ENCODE data around the gene EDAR. TPM values are rescaled to one million over a fixed set of nuclear protein-coding genes. Genes with fewer than 3 reads are reported as not detected.

EDAR gene
- total and polyA plus RNA-seq, 2 donors (not counting 1 experiment from before 2014, with no cell fraction given): not detected

DNA sequence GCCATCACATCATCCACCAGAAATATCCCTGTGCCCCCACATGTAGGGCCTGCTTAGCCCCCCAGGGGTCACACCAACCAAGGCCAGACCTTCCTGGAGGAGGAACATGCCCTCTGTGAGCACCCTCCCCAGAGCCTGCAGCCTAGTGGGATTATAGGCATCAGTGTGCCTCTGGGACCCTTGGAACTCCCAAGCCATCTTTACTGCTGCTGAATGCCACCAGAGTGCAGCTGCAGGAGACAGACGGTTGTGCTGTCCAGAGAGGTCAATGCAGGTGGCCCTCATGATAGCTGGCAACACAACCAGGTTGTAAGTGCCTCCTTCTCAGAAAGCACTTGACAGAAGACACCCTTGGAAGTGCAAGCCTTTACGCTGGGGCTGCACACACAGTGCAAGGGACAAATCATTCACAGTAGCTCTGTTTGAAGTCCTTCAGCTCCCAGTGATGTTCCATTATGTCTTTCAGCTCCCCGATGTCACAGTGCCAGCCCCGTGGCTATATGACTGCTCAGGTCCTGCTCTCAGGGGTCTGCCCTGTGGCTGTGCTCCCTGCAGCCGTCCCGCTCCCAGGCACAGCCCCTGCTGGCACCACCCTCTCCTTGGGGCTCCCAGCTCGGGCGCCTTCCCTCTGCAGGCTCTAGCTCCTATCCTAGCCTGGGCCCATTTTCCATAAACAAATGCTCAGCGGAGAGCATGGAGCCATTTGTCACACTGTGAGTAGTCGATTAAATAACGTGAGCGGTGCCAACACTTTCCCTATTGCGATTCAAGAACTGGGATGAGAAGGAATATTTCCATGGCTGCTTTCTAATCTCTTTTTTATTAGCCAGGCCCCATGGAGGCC is 65.1 kb downstream of the EDAR start:
- Histone ChIP-seq H3K4me1 (ENCODE audit: control insufficient read depth, extremely low read depth, insufficient read depth, low read length) (no peaks in the 10 kb centered on the region), H2AFZ (ENCODE audit: low read length) (no peak overlapping the region), H3K9me3 (ENCODE audit: control insufficient read depth, insufficient read depth, low read depth, low read length) (no peaks in the 10 kb centered on the region), H3K27me3 (ENCODE audit: control insufficient read depth, insufficient read depth, low read length) (peaks cover 20% of the 10 kb centered on the region), H3K79me2 (ENCODE audit: control insufficient read depth, insufficient read depth, low read length) (no peaks in the 10 kb centered on the region), H4K20me1 (ENCODE audit: control insufficient read depth, extremely low read depth, insufficient read depth, low read length) (no peaks in the 10 kb centered on the region), H3K27ac (ENCODE audit: insufficient read depth, low read length) (no peak overlapping the region), H3K9ac (ENCODE audit: insufficient read depth, low read length) (no peak overlapping the region), H3K4me3 (replicated peaks in 1 of 4; ENCODE audit: control extremely low read depth in 1 of 4, insufficient read depth in 1 of 4, low read depth in 3 of 4, low read length in 4 of 4) (no peak overlapping the region), H3K36me3 (ENCODE audit: control insufficient read depth, insufficient read depth, low read length) (no peaks in the 10 kb centered on the region), H3K4me2 (ENCODE audit: extremely low read depth, insufficient read depth, low read length) (no peak overlapping the region)
- no peak for TF ChIP-seq CTCF (conservative IDR thresholded peaks at IDR 0.05 in 1 of 2, IDR thresholded peaks at IDR 0.05 in 1 of 2; ENCODE audit: low read depth in 1 of 2, low read length in 2 of 2)
- TF ChIP-seq EZH2 (IDR thresholded peaks at IDR 0.05; ENCODE audit: low read length, missing control alignments): no peak
- no peak for DNase-seq (ENCODE audit: low read depth in 2 of 2)

- Histone ChIP-seq H3K9ac (ENCODE audit: insufficient read depth, low read length) (no peak overlapping the region), H3K4me1 (ENCODE audit: control insufficient read depth, extremely low read depth, insufficient read depth, low read length) (no peaks in the 10 kb centered on the region), H3K9me3 (ENCODE audit: control insufficient read depth, insufficient read depth, low read depth, low read length) (no peaks in the 10 kb centered on the region), H3K4me2 (ENCODE audit: extremely low read depth, insufficient read depth, low read length) (no peak overlapping the region), H3K79me2 (ENCODE audit: control insufficient read depth, insufficient read depth, low read length) (no peaks in the 10 kb centered on the region), H3K36me3 (ENCODE audit: control insufficient read depth, insufficient read depth, low read length) (no peaks in the 10 kb centered on the region), H3K27me3 (ENCODE audit: control insufficient read depth, insufficient read depth, low read length) (peaks cover 24% of the 10 kb centered on the region), H4K20me1 (ENCODE audit: control insufficient read depth, extremely low read depth, insufficient read depth, low read length) (no peaks in the 10 kb centered on the region), H3K27ac (ENCODE audit: insufficient read depth, low read length) (no peak overlapping the region), H2AFZ (ENCODE audit: low read length) (no peak overlapping the region), H3K4me3 (replicated peaks in 1 of 4; ENCODE audit: control extremely low read depth in 1 of 4, insufficient read depth in 1 of 4, low read depth in 3 of 4, low read length in 4 of 4) (no peak overlapping the region)
- DNase-seq (ENCODE audit: low read depth in 2 of 2): no peak
- TF ChIP-seq CTCF (conservative IDR thresholded peaks at IDR 0.05 in 1 of 2, IDR thresholded peaks at IDR 0.05 in 1 of 2; ENCODE audit: low read depth in 1 of 2, low read length in 2 of 2): no peak
- TF ChIP-seq EZH2 (IDR thresholded peaks at IDR 0.05; ENCODE audit: low read length, missing control alignments): no peak
Observed at GRCh38 chr2:108923019-108923700, 65.9 kb downstream of the EDAR start.

DNA sequence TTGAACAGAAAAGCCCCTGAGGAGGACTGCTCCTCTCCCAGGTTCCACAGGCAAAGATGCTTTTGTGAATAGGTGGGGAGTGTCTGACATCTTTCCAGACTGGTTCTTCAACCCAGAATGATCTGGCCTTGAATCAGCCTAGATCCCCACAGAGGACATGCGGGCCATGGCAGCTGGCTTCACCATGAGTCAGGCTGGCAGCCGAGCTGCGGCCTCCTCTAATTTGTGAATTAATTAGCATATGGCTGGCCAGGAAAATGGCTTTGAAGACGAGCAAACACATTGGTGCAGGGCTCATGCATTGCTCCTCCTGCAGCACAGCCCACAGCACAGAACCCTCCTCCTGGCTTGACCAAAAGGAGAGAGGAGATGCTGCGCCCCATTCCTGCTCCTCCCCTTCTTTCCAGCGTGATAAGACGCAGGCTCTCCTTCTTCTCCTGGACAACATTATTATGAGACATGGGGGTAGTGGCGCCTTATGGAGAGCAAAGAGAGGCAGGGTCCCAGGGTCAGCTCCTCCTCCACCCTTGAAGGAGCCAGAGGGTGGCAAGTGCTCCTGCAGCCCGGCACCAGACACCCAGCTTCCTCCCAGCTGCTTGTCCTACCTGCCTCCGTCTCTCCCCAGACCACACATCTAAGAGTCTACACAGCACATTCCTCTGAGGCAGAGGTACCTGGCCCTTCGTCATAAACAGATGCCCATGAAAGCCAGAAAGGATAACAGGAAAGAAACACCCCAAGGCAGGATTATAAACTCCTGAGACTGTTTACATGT is 66.7 kb downstream of the EDAR start:
- H3K4me3 ChIP-seq (replicated peaks in 1 of 4; ENCODE audit: control extremely low read depth in 1 of 4, insufficient read depth in 1 of 4, low read depth in 3 of 4, low read length in 4 of 4): no peak overlapping the region
- no peak overlapping the region for H3K4me2 ChIP-seq (ENCODE audit: extremely low read depth, insufficient read depth, low read length)
- H3K4me1 ChIP-seq (ENCODE audit: control insufficient read depth, extremely low read depth, insufficient read depth, low read length): no peaks in the 10 kb centered on the region
- no peaks in the 10 kb centered on the region for H4K20me1 ChIP-seq (ENCODE audit: control insufficient read depth, extremely low read depth, insufficient read depth, low read length)
- TF ChIP-seq EZH2 (IDR thresholded peaks at IDR 0.05; ENCODE audit: low read length, missing control alignments): no peak
- TF ChIP-seq CTCF (conservative IDR thresholded peaks at IDR 0.05 in 1 of 2, IDR thresholded peaks at IDR 0.05 in 1 of 2; ENCODE audit: low read depth in 1 of 2, low read length in 2 of 2): no peak
- no peak overlapping the region for H2AFZ ChIP-seq (ENCODE audit: low read length)
- H3K27me3 ChIP-seq (ENCODE audit: control insufficient read depth, insufficient read depth, low read length): peaks cover 24% of the 10 kb centered on the region
- H3K79me2 ChIP-seq (ENCODE audit: control insufficient read depth, insufficient read depth, low read length): no peaks in the 10 kb centered on the region
- DNase-seq (ENCODE audit: low read depth in 2 of 2): peak in 1 of 2 donors; percentile 75
- H3K9me3 ChIP-seq (ENCODE audit: control insufficient read depth, insufficient read depth, low read depth, low read length): no peaks in the 10 kb centered on the region
- H3K9ac ChIP-seq (ENCODE audit: insufficient read depth, low read length): no peak overlapping the region
- no peak overlapping the region for H3K27ac ChIP-seq (ENCODE audit: insufficient read depth, low read length)
- H3K36me3 ChIP-seq (ENCODE audit: control insufficient read depth, insufficient read depth, low read length): no peaks in the 10 kb centered on the region

Data from fibroblast of lung (primary cell).